GM19372 (cell line): ENCODE measurements around the gene FIG4.
A peak's percentile ranks its signal among the peaks of the same experiment; 100 is the strongest.
"Not testable (repeated sequence)": the region's sequence is repeated elsewhere in the genome, so short reads cannot be mapped to it uniquely, and the experiment has no call there.

Source experiments
- ATAC-seq: cut with Tn5 transposase; IDR thresholded peaks from one replicate; pipeline ENCODE4 v1.9.1; 2021; ENCODE audit warnings: mild to moderate bottlenecking, low read depth, moderate library complexity; ENCODE audit not compliant: unreplicated experiment

Gene FIG4

GRCh38 chr6:109701774-109702173, 10.7 kb downstream of the FIG4 start:
- ATAC-seq = no peak

GRCh38 chr6:109702791-109703190, 11.7 kb downstream of the FIG4 start:
- ATAC-seq = no peak

DNA sequence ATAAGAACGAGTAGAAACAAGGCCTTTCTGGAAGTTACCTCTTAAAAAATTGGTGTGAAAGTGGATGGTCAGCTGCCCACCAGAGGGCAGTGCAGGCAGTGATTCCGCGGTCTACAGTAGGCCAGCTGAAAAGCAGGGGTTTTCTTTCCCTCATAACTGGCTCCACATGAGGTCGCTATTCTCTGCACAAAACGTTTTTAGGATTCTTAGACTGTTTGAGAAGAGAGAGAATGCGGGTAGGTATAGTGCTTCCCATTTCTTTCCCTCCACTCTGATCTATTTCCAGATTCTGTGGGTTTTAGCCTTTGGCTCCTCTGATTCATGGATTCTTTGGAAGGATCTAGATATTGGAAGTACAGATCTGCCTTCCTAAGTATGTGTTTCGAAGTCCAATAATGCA, 14.2 kb downstream of the FIG4 start:
- peak; percentile 93 for ATAC-seq

DNA sequence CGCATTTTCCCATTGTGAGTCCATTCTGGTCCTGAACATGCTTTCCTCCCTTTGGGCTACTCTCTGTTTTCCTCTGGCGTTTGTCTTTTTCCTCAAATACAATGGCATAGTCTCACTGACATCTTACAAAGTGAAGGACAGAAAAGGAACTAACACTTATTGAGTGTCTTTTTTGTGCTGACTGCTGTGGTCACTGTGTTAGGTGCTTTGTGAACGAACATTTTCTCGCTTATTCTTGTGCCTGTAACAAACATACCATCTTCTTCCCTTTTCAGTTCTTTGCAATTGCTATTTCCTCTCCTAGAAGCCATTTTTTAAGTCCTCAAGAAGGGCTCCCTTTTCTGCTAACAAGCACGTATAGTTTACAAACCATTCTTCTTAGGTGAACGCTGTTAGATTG, 15.4 kb downstream of the FIG4 start:
- no peak for ATAC-seq

- ATAC-seq = not testable (repeated sequence)
Observed at GRCh38 chr6:109708099-109708498, 17.0 kb downstream of the FIG4 start.

- no peak for ATAC-seq
Observed at GRCh38 chr6:109713097-109713496, 22.0 kb downstream of the FIG4 start.

GRCh38 chr6:109714166-109714565, 23.1 kb downstream of the FIG4 start:
- no peak for ATAC-seq

DNA sequence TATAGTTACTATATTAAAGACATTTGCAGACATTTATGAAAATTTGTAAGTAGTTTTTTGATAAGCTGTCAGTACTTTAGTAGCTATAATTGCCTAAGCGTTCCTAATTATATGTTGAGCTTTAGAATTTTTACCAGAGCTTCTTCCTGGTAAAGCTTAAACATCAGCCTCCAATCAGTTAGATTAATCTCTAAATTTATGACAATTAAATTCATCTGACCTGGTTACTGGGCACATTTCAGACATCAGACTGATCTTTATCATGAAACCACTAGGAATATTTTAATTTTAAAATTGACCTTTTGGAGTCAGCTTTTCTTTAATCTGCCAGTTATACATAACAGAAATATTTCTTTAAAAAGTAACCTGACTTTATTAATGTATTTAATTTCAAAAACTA, 23.5 kb downstream of the FIG4 start:
- no peak for ATAC-seq

GRCh38 chr6:109715616-109716015, 24.5 kb downstream of the FIG4 start:
- ATAC-seq = no peak

- no peak for ATAC-seq
Observed at GRCh38 chr6:109717971-109718370, 26.9 kb downstream of the FIG4 start.

DNA sequence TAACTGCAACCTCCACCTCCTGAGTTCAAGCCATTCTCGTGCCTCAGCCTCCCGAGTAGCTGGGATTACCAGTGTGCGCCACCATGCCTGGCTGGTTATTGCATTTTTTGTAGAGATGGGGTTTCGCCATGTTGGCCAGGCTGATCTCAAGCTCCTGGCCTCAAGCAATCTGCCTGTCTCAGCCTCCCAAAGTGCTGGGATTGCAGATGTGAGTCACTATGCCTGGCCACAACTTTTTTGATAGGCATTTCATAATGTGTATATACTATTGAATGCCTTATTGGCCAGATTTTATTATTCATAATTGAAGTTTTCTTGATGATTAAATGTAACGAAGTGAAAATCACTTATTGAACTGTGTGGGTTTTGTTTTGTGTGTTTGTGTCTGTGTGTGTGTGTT, 27.9 kb downstream of the FIG4 start:
- ATAC-seq = no peak

GRCh38 chr6:109720311-109720710, 29.2 kb downstream of the FIG4 start:
- no peak for ATAC-seq

GRCh38 chr6:109722011-109722410, 30.9 kb downstream of the FIG4 start:
- no peak for ATAC-seq

- ATAC-seq = no peak
Observed at GRCh38 chr6:109722564-109723254, 31.6 kb downstream of the FIG4 start.

GRCh38 chr6:109725250-109725649, 34.2 kb downstream of the FIG4 start:
- ATAC-seq = not testable (repeated sequence)

GRCh38 chr6:109736273-109737025, 45.4 kb downstream of the FIG4 start:
- no peak for ATAC-seq

DNA sequence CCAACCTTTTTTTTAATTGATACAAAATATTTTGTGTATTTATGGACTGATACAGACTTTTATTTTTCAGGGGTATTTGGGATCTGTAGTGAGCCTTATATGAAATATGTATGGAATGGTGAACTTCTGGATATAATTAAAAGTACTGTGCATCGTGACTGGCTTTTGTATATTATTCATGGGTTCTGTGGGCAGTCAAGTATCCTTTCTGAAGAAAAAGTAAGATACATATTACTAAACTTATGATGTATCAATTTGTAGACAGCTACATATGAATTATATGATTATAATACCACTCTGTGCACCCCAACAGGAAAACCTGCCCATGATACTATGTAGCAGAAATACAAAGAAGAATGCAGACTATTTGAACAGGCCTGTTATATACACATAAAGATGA, 47.2 kb downstream of the FIG4 start:
- ATAC-seq = no peak

DNA sequence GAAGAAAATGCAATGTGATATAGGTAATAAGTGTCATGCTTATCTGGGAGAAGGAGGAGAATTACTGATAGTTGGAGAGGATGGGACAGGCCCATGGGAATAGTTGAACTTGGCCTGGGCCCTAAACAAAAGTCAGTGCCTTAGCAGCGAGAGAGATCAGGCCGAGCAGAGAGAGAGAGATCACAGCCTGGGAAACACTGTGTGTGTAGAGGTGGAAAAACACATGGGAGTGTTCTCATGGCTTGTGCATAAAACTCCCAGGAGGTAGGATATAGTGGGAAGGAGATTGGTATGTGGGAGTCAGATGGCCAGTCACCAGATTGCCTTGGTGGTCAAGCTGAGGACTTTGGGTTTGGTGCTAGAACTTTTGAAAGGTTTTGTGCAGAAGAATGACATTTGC, 47.6 kb downstream of the FIG4 start:
- no peak for ATAC-seq

DNA sequence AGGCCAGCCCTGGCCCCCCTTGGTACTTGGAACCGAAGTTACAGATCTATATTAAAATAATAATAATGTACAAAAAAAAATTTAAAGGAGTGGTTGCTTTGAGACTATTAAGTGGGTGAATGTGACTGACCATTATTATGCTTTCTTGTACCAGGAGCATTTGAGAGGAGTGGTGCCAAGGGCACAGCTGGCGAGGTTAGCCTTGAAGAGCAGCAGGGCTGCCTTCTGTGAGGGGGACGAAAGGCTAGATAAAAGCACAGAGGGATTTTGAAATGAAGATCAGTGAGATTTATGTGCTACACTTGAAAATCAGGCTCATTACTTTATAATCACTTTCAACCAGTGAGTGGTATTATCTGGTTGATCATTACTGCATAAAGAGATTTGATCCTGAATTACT, 48.6 kb downstream of the FIG4 start:
- ATAC-seq = no peak

DNA sequence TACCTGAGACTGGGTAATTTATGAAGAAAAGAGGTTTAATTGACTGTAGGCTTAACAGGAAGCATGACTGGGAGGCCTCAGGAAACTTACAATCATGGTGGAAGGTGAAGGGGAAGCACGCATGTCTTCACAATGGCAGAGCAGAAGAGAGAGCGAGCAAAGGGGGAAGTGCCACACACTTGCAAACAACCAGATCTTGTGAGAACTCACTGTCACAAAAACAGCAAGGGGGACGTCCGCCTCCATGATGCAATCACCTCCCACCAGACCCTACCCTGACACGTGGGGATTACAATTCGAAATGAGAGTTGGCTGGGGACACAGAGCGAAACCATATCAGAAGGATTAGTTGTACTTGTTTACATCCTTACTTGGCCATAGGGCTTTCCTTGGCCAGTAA, 49.7 kb downstream of the FIG4 start:
- no peak for ATAC-seq

DNA sequence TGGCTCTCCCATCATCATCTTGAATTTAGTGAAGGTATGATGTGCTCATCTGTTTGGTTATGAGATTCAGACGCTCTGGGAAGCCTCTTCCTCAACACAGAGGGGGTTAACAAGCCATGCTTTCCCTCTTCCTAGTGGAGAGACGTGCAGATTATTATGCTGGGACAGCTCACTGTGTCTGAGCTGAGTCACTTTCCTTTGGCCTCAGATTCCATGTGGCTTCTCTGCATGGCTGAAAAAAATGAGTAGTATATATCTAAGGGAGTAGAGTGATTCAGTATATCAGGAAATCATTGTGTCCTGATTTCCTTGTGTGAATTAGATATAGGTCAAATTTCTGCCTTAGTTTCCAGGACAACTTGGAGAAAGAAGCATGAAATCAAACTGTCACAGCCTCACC, 52.6 kb downstream of the FIG4 start:
- no peak for ATAC-seq

DNA sequence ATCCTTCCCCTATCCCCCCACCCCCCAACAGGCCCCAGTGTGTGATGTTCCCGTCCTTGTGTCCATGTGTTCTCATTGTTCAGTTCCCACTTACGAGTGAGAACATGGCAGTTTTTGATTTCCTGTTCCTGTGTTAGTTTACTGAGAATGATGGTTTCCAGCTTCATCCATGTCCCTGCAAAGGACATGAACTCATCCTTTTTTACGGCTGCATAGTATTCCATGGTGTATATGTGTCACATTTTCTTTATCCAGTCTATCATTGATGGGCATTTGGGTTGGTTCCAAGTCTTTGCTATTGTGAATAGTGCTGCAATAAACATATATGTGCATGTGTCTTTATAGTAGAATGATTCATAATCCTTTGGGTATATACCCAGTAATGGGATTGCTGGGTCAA, 53.7 kb downstream of the FIG4 start:
- ATAC-seq = not testable (repeated sequence)
